ENCODE results near the gene CDH23. TPM values are rescaled to one million over a fixed set of nuclear protein-coding genes. Genes with fewer than 3 reads are reported as not detected.

CDH23 gene
- total and polyA plus RNA-seq, 2 of the 8 experiments (the other 6 are each of a cell fraction or from before 2014, with no cell fraction given), result 1.9 to 4.9 TPM

DNA sequence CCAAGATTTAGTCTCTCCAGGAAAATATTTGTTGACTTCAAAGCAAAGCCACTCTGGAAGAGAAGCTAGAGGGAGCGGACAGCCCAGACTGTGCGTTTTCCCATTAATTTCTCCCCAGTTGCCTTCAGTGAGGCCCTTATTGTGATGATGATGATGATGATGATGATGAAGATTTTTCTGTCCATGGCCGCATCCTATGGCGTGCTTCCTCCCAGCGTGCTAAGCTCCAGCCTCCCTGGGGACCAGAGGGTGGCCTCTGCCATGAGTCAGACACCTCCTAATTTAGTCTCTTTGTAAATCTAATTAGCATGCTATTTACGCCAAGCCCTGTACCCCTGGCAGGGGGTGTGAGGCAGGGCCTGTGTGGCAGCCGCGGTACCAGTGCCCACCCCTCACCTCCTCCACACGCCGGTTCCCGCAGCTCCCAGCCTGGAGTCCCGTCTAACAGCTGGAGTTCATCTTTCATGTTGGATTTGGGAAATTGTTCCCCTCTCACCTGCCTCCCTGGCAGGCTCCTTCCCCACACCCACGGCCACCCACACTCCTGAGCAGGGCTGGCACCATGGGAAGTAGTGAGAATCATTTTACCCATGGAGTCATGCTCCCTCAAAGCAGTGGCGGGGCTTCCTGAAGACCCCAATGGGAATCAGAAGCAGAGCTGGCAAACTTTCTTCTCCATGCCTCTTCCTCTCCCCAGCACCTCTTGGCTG is 230.7 kb downstream of the CDH23 start:
- H3K79me1 ChIP-seq (ENCODE audit: low read depth, low read length), result no peaks in the 10 kb centered on the region
- no peak overlapping the region for H3K4me3 ChIP-seq (ENCODE audit: extremely low read depth in 1 of 4, insufficient read depth in 2 of 4, low read depth in 3 of 4, low read length in 4 of 4)
- DNase-seq (ENCODE audit: low read depth in 1 of 2, low spot score in 2 of 2) (no peak), FAIRE-seq (no peak)
- H3K9me3 ChIP-seq (ENCODE audit: insufficient read depth in 2 of 2, low read depth in 1 of 2, low read length in 1 of 2), result no peaks in the 10 kb centered on the region
- H3K56ac ChIP-seq (replicated peaks; ENCODE audit: insufficient read length, low read depth, low read length), result no peak overlapping the region
- ChIA-PET CTCF (ENCODE audit: partially characterized antibody) (interaction anchor here (0.6 to 16.1 kb wide), 11 partner anchors 11 to 309 kb away, joined by 3 to 169 read pairs (median 5); no protein-coding TSS in a partner anchor), POLR2A (ENCODE audit: partially characterized antibody) (interaction anchor here (1.2 kb wide), 1 partner anchor 46 kb away, joined by 3 read pairs; no protein-coding TSS in a partner anchor)
- H2BK120ac ChIP-seq (replicated peaks; ENCODE audit: low read depth, low read length), result no peak overlapping the region
- H3K4me2 ChIP-seq (ENCODE audit: insufficient read depth in 1 of 2, low read depth in 2 of 2, low read length in 2 of 2), result no peak overlapping the region
- no peak overlapping the region for H3K9ac ChIP-seq (replicated peaks in 1 of 4; ENCODE audit: extremely low read depth in 1 of 4, low read depth in 3 of 4, low read length in 3 of 4)
- WGBS, 2 experiments (ENCODE audit: extremely low coverage in 1 of 2, insufficient coverage in 1 of 2, insufficient read length in 1 of 2, insufficient replicate concordance in 2 of 2, low coverage in 1 of 2, low lambda C conversion rate in 2 of 2, missing lambda C conversion rate in 1 of 2), result 84% methylated on average over 13 of the region's 14 CpGs; no CpG with 5 or more reads in 1 of the 2 experiments
- no peak overlapping the region for H3K23ac ChIP-seq (ENCODE audit: insufficient read length)
- no peaks in the 10 kb centered on the region for H4K20me1 ChIP-seq (replicated peaks in 1 of 2; ENCODE audit: control insufficient read depth in 1 of 2, insufficient read depth in 2 of 2, low read length in 2 of 2)
- H3K23me2 ChIP-seq (ENCODE audit: low read depth, low read length), result no peaks in the 10 kb centered on the region
- H2BK12ac ChIP-seq (ENCODE audit: low read depth, low read length), result peak overlapping the region; percentile 50; the same call in 1 of the 2 replicates
- H4K91ac ChIP-seq (replicated peaks; ENCODE audit: insufficient read length, low read length), result no peak overlapping the region
- no peak overlapping the region; the same call in 1 of the 2 replicates for H2AK5ac ChIP-seq (ENCODE audit: low read depth, low read length)
- no peak overlapping the region for H4K8ac ChIP-seq (ENCODE audit: extremely low read depth, insufficient read depth, low read length)
- H2AFZ ChIP-seq (ENCODE audit: low read length), result no peak overlapping the region
- H3K4me1 ChIP-seq (replicated peaks in 1 of 4; ENCODE audit: control insufficient read depth in 3 of 4, insufficient read depth in 4 of 4, low read length in 3 of 4), result peaks cover 21 to 49% (median 30%) of the 10 kb centered on the region in 4 experiments
- no peak overlapping the region for H3K4ac ChIP-seq (replicated peaks; ENCODE audit: insufficient read length, low read depth, low read length)
- no peaks in the 10 kb centered on the region for H3K36me3 ChIP-seq (ENCODE audit: control insufficient read depth in 2 of 4, insufficient read depth in 4 of 4, low read length in 3 of 4)
- H2BK5ac ChIP-seq (ENCODE audit: low read depth, low read length), result no peak overlapping the region
- H2BK15ac ChIP-seq (ENCODE audit: low read length), result no peak overlapping the region
- H3K18ac ChIP-seq (ENCODE audit: extremely low read depth, low read length), result peak overlapping the region; percentile 36; the same call in 1 of the 2 replicates
- no peak overlapping the region for H3K14ac ChIP-seq (ENCODE audit: insufficient read length)
- no peak overlapping the region for H3K27ac ChIP-seq (ENCODE audit: low read depth, low read length)
- H4K5ac ChIP-seq (ENCODE audit: insufficient read length, low read depth, low read length), result no peak overlapping the region
- peaks cover 1 to 5% (median 3%) of the 10 kb centered on the region in 4 experiments; a peak in 4 of 7 replicates for H3K27me3 ChIP-seq (replicated peaks in 1 of 4; ENCODE audit: control insufficient read depth in 3 of 4, extremely low read depth in 1 of 4, insufficient read depth in 3 of 4, low read length in 3 of 4)
- H2BK20ac ChIP-seq (ENCODE audit: low read length), result no peak overlapping the region
- H3K79me2 ChIP-seq (ENCODE audit: control insufficient read depth in 1 of 2, insufficient read depth in 2 of 2, low read length in 2 of 2), result no peaks in the 10 kb centered on the region
- TF ChIP-seq KDM1A (IDR thresholded peaks at IDR 0.05; ENCODE audit: borderline replicate concordance, low read length) (no peak), KDM5A (IDR thresholded peaks at IDR 0.05; ENCODE audit: low read length) (no peak), EP300 (IDR thresholded peaks at IDR 0.05; ENCODE audit: borderline replicate concordance in 1 of 2, low read depth in 2 of 2, low read length in 2 of 2) (no peak), EZH2 (IDR thresholded peaks at IDR 0.05; ENCODE audit: low read depth, low read length, severe bottlenecking) (no peak), POLR2A (IDR thresholded peaks at IDR 0.05; ENCODE audit: control extremely low read depth in 1 of 2, low read depth in 2 of 2, low read length in 2 of 2) (no peak), NRF1 (IDR thresholded peaks at IDR 0.05; ENCODE audit: low read depth, low read length) (no peak), CBX5 (IDR thresholded peaks at IDR 0.05; ENCODE audit: low read depth, low read length) (no peak), GABPA (IDR thresholded peaks at IDR 0.05; ENCODE audit: borderline replicate concordance, insufficient read depth, low read length) (no peak), SIN3A (conservative IDR thresholded peaks at IDR 0.05 in 1 of 2, IDR thresholded peaks at IDR 0.05 in 1 of 2; ENCODE audit: low read depth in 1 of 2, low read length in 2 of 2) (no peak), EGR1 (IDR thresholded peaks at IDR 0.05; ENCODE audit: borderline replicate concordance, low read depth, low read length) (no peak)
- TF ChIP-seq, protein P1, sequence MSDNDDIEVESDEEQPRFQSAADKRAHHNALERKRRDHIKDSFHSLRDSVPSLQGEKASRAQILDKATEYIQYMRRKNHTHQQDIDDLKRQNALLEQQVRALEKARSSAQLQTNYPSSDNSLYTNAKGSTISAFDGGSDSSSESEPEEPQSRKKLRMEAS (IDR thresholded peaks at IDR 0.05), result no peak
